OCI-LY1 (cell line): ENCODE data around the gene THUMPD3.

Experiments used
- H2AFZ ChIP-seq: fragments of 200-600 bp; sonication (generic), shearing (Covaris generic); 2 replicates; pipeline ENCODE4 v1.6.0; 2014; ENCODE audit warnings: antibody characterized with exemption, mild to moderate bottlenecking, low read length
- H3F3A ChIP-seq: fragments of 200-600 bp; sonication (generic), shearing (Covaris generic); 2 replicates; pipeline ENCODE4 v1.6.0; 2014; ENCODE audit warnings: mild to moderate bottlenecking, antibody characterized with exemption, low read length, moderate library complexity; ENCODE audit not compliant: insufficient read depth
- H3K27ac ChIP-seq: fragments of 200-600 bp; sonication (generic); 2 replicates; pipeline ENCODE4 v1.5.1; 2014; ENCODE audit warnings: low read length, mixed run types, mild to moderate bottlenecking, low read depth; ENCODE audit not compliant: poor library complexity, severe bottlenecking
- H3K27me3 ChIP-seq: fragments of 200-600 bp; sonication (generic); 2 replicates; pipeline ENCODE4 v1.6.0; 2014; ENCODE audit warnings: antibody characterized with exemption, mild to moderate bottlenecking, low read length, moderate library complexity; ENCODE audit not compliant: insufficient read depth
- H3K36me3 ChIP-seq: fragments of 200-600 bp; sonication (generic); 2 replicates; pipeline ENCODE4 v1.6.1; 2014; ENCODE audit warnings: mild to moderate bottlenecking, antibody characterized with exemption, low read length, moderate library complexity, mixed read lengths; ENCODE audit not compliant: insufficient read depth
- H3K4me1 ChIP-seq: fragments of 200-600 bp; sonication (generic); 2 replicates; pipeline ENCODE4 v1.5.1; 2014; ENCODE audit warnings: mild to moderate bottlenecking, low read length, moderate library complexity; ENCODE audit not compliant: insufficient read depth, severe bottlenecking
- H3K4me2 ChIP-seq: fragments of 200-600 bp; sonication (generic), shearing (Covaris generic); 2 replicates; pipeline ENCODE4 v1.6.1; 2014; ENCODE audit warnings: low read length
- H3K4me3 ChIP-seq: fragments of 200-600 bp; sonication (generic); 2 replicates; pipeline ENCODE4 v1.5.1; 2014; ENCODE audit warnings: low read length, low read depth, mild to moderate bottlenecking, mixed read lengths; ENCODE audit not compliant: poor library complexity, severe bottlenecking
- H3K79me2 ChIP-seq: fragments of 200-600 bp; shearing (Covaris generic); 2 replicates; pipeline ENCODE4 v1.6.1; 2016; ENCODE audit warnings: mixed run types, low read length, mixed read lengths; ENCODE audit not compliant: insufficient read depth
- H3K9ac ChIP-seq: fragments of 200-600 bp; sonication (generic), shearing (Covaris generic); 2 replicates; pipeline ENCODE4 v1.6.1; 2014; ENCODE audit warnings: mild to moderate bottlenecking, low read length, mixed read lengths
- H3K9me2 ChIP-seq: fragments of 200-600 bp; sonication (generic), shearing (Covaris generic); 2 replicates; pipeline ENCODE4 v1.6.1; 2014; ENCODE audit warnings: low read depth, mild to moderate bottlenecking, low read length, mixed read lengths
- H3K9me3 ChIP-seq: fragments of 200-600 bp; shearing (Covaris generic); 2 replicates; pipeline ENCODE4 v1.6.1; 2014; ENCODE audit warnings: low read length, mixed read lengths
- H4K20me1 ChIP-seq: fragments of 200-600 bp; sonication (generic), shearing (Covaris generic); 2 replicates; pipeline ENCODE4 v1.6.0; 2016; ENCODE audit warnings: mild to moderate bottlenecking, low read length; ENCODE audit not compliant: insufficient read depth
- EZH2 ChIP-seq: fragments of 200-600 bp; sonication (generic), shearing (Covaris generic); IDR thresholded peaks from 2 replicates; pipeline ENCODE4 v1.8.0; 2017; ENCODE audit warnings: borderline replicate concordance, mixed run types, mild to moderate bottlenecking, antibody characterized with exemption, low read length, moderate library complexity, mixed read lengths
- TF ChIP-seq, protein P1 (sequence below): fragments of 200-600 bp; sonication (generic), shearing (Covaris generic); IDR thresholded peaks from 2 replicates; pipeline ENCODE4 v1.5.1; 2017; ENCODE audit warnings: mild to moderate bottlenecking, antibody characterized with exemption, low read length, moderate library complexity, mixed read lengths

Gene THUMPD3

GRCh38 chr3:9403463-9403862 lies 40.6 kb downstream of the THUMPD3 start:
- Histone ChIP-seq H3K9me2 (no peaks in the 10 kb centered on the region), H3F3A (no peaks in the 10 kb centered on the region), H3K9ac (no peak overlapping the region), H3K4me3 (no peak overlapping the region), H3K27me3 (no peaks in the 10 kb centered on the region), H3K4me2 (no peak overlapping the region), H3K27ac (no peak overlapping the region), H3K9me3 (no peaks in the 10 kb centered on the region), H4K20me1 (no peaks in the 10 kb centered on the region), H3K36me3 (peaks cover 2% of the 10 kb centered on the region), H2AFZ (no peak overlapping the region), H3K79me2 (peaks cover 100% of the 10 kb centered on the region), H3K4me1 (peaks cover 86% of the 10 kb centered on the region)
- TF ChIP-seq, protein P1, sequence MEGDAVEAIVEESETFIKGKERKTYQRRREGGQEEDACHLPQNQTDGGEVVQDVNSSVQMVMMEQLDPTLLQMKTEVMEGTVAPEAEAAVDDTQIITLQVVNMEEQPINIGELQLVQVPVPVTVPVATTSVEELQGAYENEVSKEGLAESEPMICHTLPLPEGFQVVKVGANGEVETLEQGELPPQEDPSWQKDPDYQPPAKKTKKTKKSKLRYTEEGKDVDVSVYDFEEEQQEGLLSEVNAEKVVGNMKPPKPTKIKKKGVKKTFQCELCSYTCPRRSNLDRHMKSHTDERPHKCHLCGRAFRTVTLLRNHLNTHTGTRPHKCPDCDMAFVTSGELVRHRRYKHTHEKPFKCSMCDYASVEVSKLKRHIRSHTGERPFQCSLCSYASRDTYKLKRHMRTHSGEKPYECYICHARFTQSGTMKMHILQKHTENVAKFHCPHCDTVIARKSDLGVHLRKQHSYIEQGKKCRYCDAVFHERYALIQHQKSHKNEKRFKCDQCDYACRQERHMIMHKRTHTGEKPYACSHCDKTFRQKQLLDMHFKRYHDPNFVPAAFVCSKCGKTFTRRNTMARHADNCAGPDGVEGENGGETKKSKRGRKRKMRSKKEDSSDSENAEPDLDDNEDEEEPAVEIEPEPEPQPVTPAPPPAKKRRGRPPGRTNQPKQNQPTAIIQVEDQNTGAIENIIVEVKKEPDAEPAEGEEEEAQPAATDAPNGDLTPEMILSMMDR, result no peak
- no peak for TF ChIP-seq EZH2

DNA sequence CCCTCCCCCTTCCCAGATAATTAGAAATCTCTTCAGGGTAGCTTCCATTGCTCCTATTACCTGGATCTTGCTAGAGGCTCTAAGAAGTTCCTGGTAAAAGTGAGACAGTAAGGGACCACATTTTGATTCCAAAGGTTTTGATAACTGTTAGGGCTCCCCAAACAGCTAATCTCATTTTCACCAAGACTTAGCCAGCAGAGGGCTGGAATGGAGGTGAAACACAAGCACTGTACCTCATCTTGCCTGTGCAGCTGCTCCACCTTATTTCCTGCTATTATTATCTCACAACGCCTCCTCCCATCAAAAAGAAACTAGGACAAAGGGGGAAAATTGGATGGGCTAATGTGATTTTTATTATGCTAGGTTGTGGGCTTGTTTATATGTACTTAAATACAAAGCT lies 41.8 kb downstream of the THUMPD3 start:
- peaks cover 100% of the 10 kb centered on the region for H3K79me2 ChIP-seq
- H4K20me1 ChIP-seq, result no peaks in the 10 kb centered on the region
- H3K9ac ChIP-seq, result no peak overlapping the region
- H2AFZ ChIP-seq, result no peak overlapping the region
- peaks cover under 1% of the 10 kb centered on the region; the same call in 1 of the 2 replicates for H3K9me3 ChIP-seq
- peaks cover 9% of the 10 kb centered on the region for H3K36me3 ChIP-seq
- TF ChIP-seq, protein P1, result no peak
- TF ChIP-seq EZH2, result no peak
- H3F3A ChIP-seq, result 0 out of 2 replicates have a peak, but pooled peaks cover 4% of the 10 kb centered on the region
- no peak overlapping the region for H3K27ac ChIP-seq
- H3K27me3 ChIP-seq, result no peaks in the 10 kb centered on the region
- peak overlapping the region; percentile 44; the same call in 1 of the 2 replicates for H3K4me2 ChIP-seq
- H3K4me3 ChIP-seq, result no peak overlapping the region
- peaks cover 78% of the 10 kb centered on the region for H3K4me1 ChIP-seq
- no peaks in the 10 kb centered on the region for H3K9me2 ChIP-seq

DNA sequence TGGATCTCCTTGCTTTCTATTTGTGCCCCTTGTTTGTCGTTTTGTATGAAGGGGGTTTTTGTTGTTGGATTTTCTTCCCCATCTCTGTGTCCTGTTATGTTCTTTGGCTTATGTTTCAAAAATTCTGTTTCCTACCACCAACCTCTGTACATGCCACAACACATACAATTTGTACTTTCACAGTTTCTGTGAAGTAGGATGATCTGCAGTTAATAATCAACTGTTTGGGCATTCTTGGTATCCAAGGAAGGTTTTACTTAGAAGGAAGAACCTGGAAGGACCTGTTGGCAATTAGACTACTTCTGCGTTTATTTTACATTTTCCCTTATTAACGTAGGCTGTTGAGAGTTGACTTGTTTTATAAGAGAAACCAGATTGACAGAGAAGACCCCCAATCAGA lies 42.9 kb downstream of the THUMPD3 start:
- Histone ChIP-seq H2AFZ (no peak overlapping the region), H3K27me3 (no peaks in the 10 kb centered on the region), H3K4me1 (peaks cover 76% of the 10 kb centered on the region), H3K27ac (no peak overlapping the region), H3F3A (0 out of 2 replicates have a peak, but pooled peaks cover 4% of the 10 kb centered on the region), H3K4me2 (no peak overlapping the region; the same call in 1 of the 2 replicates), H3K9me3 (peaks cover 2% of the 10 kb centered on the region; the same call in 1 of the 2 replicates), H3K9me2 (no peaks in the 10 kb centered on the region), H3K9ac (no peak overlapping the region), H3K36me3 (peaks cover 15% of the 10 kb centered on the region), H4K20me1 (no peaks in the 10 kb centered on the region), H3K4me3 (no peak overlapping the region), H3K79me2 (peaks cover 100% of the 10 kb centered on the region)
- TF ChIP-seq EZH2, result no peak
- TF ChIP-seq, protein P1, result no peak
